HepG2 (cell line): ENCODE data around the gene CD53. TPM values are rescaled to one million over a fixed set of nuclear protein-coding genes. Genes with fewer than 3 reads are reported as not detected.

Source experiments
- ATAC-seq: fragments of 200-7000 bp; cut with Tn5 transposase; 3 replicates; pipeline ENCODE4 v1.9.1; 2020; ENCODE audit warnings: mild to moderate bottlenecking, moderate library complexity
- BruUV-seq: library from RNA; stranded (reverse); fragments of 400-500 nt; replicated peaks from 2 replicates; lab custom pipeline; 2021; lab: Mats Ljungman, UMichigan
- CTCF ChIA-PET: fragments of 300-600 bp; formaldehyde crosslinking; extraction: SDS; loops from one replicate; lab custom pipeline; 2021; ENCODE audit warnings: low total read pairs, inconsistent platforms, low intra/inter-chr PET ratio; lab: Yijun Ruan, JAX
- POLR2A ChIA-PET: fragments of 350-600 bp; sonication (Branson Sonifier 250); formaldehyde crosslinking; loops from one replicate; lab custom pipeline; 2020; ENCODE audit warnings: antibody characterized with exemption, inconsistent platforms; lab: Yijun Ruan, JAX
- DNase-seq: peaks from one replicate; pipeline ENCODE4 v3.0.0-alpha.2; 2015; ENCODE audit warnings: low spot score
- FAIRE-seq: peaks from 3 replicates; lab custom pipeline; 2011; peaks lifted over from hg19 to GRCh38; lab: Jason Lieb, UNC
- H2AFZ ChIP-seq: one replicate; pipeline ENCODE4 v1.6.1; 2011; ENCODE audit warnings: low read length, inconsistent platforms
- H3K27ac ChIP-seq: fragments of 300-600 bp; 3 replicates; pipeline ENCODE4 v1.8.0; 2011; ENCODE audit warnings: mixed run types, mild to moderate bottlenecking, mixed read lengths, low read length, inconsistent platforms; ENCODE audit not compliant: insufficient read depth; ENCODE audit errors: extremely low read length
- H3K27me3 ChIP-seq, 2 experiments: fragments of 200-600 bp in 1 of 2; 2 replicates in 1 of 2; 3 replicates in 1 of 2; pipeline versions ENCODE4 v1.6.0 to v1.8.0; 2011; ENCODE audit warnings: low read length in 2 of 2, mild to moderate bottlenecking in 2 of 2, moderate library complexity in 2 of 2, inconsistent platforms in 1 of 2; ENCODE audit not compliant: insufficient read depth in 2 of 2, control insufficient read depth in 1 of 2
- H3K36me3 ChIP-seq, 2 experiments: fragments of 200-600 bp in 1 of 2; replicated peaks in 1 of 2; 2 replicates in 1 of 2; 3 replicates in 1 of 2; pipeline versions ENCODE4 v1.5.1 to v1.8.0; 2011; ENCODE audit warnings: low read length in 2 of 2, inconsistent platforms in 1 of 2; ENCODE audit not compliant: insufficient read depth in 2 of 2, control insufficient read depth in 1 of 2
- H3K4me1 ChIP-seq: 2 replicates; pipeline ENCODE4 v1.5.1; 2012; ENCODE audit warnings: low read length, inconsistent platforms; ENCODE audit not compliant: insufficient read depth
- H3K4me2 ChIP-seq: 2 replicates; pipeline ENCODE4 v1.6.0; 2011; ENCODE audit warnings: low read depth, low read length, inconsistent platforms
- H3K4me3 ChIP-seq, 3 experiments: fragments of 200-600 bp in 1 of 3; sonication (generic), shearing (Covaris generic) in 1 of 3; replicated peaks in 1 of 3; 2 replicates each; pipeline ENCODE4 v1.5.1; 2011 to 2016; ENCODE audit warnings: low read length in 3 of 3, inconsistent platforms in 2 of 3, low read depth in 2 of 3, mild to moderate bottlenecking in 2 of 3, control low read depth in 1 of 3, mixed read lengths in 1 of 3; ENCODE audit not compliant: insufficient read depth in 1 of 3
- H3K79me2 ChIP-seq: one replicate; pipeline ENCODE4 v1.6.1; 2011; ENCODE audit warnings: low read length, inconsistent platforms; ENCODE audit not compliant: insufficient read depth
- H3K9ac ChIP-seq: 2 replicates; pipeline ENCODE4 v1.6.0; 2011; ENCODE audit warnings: mild to moderate bottlenecking, low read depth, low read length, inconsistent platforms; ENCODE audit not compliant: insufficient read depth
- H3K9me3 ChIP-seq: 2 replicates; pipeline ENCODE4 v1.5.1; 2012; ENCODE audit warnings: mild to moderate bottlenecking, low read length
- H4K20me1 ChIP-seq: 2 replicates; pipeline ENCODE4 v1.6.0; 2011; ENCODE audit warnings: inconsistent platforms, mild to moderate bottlenecking, low read length, moderate library complexity; ENCODE audit not compliant: insufficient read depth
- ATF1 ChIP-seq: IDR thresholded peaks from 2 replicates; pipeline ENCODE4 v1.6.1; 2016; ENCODE audit warnings: mild to moderate bottlenecking, control low read depth
- FOSL2 ChIP-seq: sonication (generic); formaldehyde crosslinking; IDR thresholded peaks from 2 replicates; pipeline ENCODE4 v1.4.0; 2020; ENCODE audit warnings: missing genetic modification reagents
- MATR3 ChIP-seq: sonication (generic); formaldehyde crosslinking; IDR thresholded peaks from 2 replicates; pipeline ENCODE4 v1.4.0; 2020; ENCODE audit warnings: missing genetic modification reagents
- MBNL3 ChIP-seq: fragments of 250-450 bp; sonication (Bioruptor Pico); conservative IDR thresholded peaks from 2 replicates; pipeline ENCODE4 v1.8.0; 2022; ENCODE audit warnings: mild to moderate bottlenecking, inconsistent platforms
- TRIM22 ChIP-seq: fragments of 450-650 bp; IDR thresholded peaks from 2 replicates; pipeline ENCODE4 v1.6.1; 2017
- ZBTB39 ChIP-seq: sonication (generic); formaldehyde crosslinking; IDR thresholded peaks from 2 replicates; pipeline ENCODE4 v1.5.0; 2020; ENCODE audit warnings: missing genetic modification reagents
- ZNF552 ChIP-seq: sonication (generic); formaldehyde crosslinking; IDR thresholded peaks from 2 replicates; pipeline ENCODE4 v1.9.0; 2022; ENCODE audit warnings: missing genetic modification reagents, mild to moderate bottlenecking, borderline replicate concordance
- ZNF619 ChIP-seq: sonication (generic); formaldehyde crosslinking; IDR thresholded peaks from 2 replicates; pipeline ENCODE4 v1.4.0; 2020; ENCODE audit warnings: mild to moderate bottlenecking, missing genetic modification reagents
- WGBS: methylation state at CpG from one replicate; pipeline ENCODE4 v1.1.6; 2017; ENCODE audit warnings: low lambda C conversion rate; 5-methylcytosine and 5-hydroxymethylcytosine counted together
- in situ Hi-C: cut with HindIII; loops from 2 replicates; pipeline ENCODE4 v1.10.0; 2017; ENCODE audit warnings: low pct_unique_long_range_greater_than_20kb; ENCODE audit not compliant: extremely low pct_ligation_motif_present
- intact Hi-C: fragments of 100-400 bp; cut with micrococcal nuclease; formaldehyde crosslinking; loops from one replicate; pipeline ENCODE4 v1.10.0; 2022; ENCODE audit not compliant: unreplicated experiment
- polyA plus RNA-seq, 8 experiments: library from polyadenylated mRNA; depleted of rRNA in 3 of 8; stranded (reverse) in 7 of 8; unstranded in 1 of 8; fragments of >200 nt; fragmentation: Illumina TruSeq in 4 of 8; extraction: Trizol in 4 of 8; gene quantifications; 2 replicates each; pipeline versions ENCODE4 v1.2.1 to v1.2.3, GENCODE V29; 2011 to 2016; ENCODE audit warnings: low read depth in 4 of 8, missing spikeins in 1 of 8, mixed read lengths in 1 of 8; ENCODE audit not compliant: insufficient read depth in 1 of 8
- total RNA-seq, 5 experiments: library from RNA; depleted of rRNA; stranded (reverse); fragments of >200 nt; fragmentation: Illumina TruSeq; extraction: Trizol; gene quantifications; 2 replicates each; pipeline ENCODE4 v1.2.3, GENCODE V29; 2016; ENCODE audit warnings: low read depth in 1 of 5
- TF ChIP-seq, protein P1 (sequence below): sonication (generic); formaldehyde crosslinking; IDR thresholded peaks from 2 replicates; pipeline ENCODE4 v1.4.0; 2020; ENCODE audit warnings: missing genetic modification reagents, low read depth, mild to moderate bottlenecking, borderline replicate concordance
- TF ChIP-seq, protein P2 (sequence below): sonication (generic); formaldehyde crosslinking; conservative IDR thresholded peaks from 2 replicates; pipeline ENCODE4 v1.8.0; 2022; ENCODE audit warnings: mild to moderate bottlenecking, moderate library complexity, missing genetic modification reagents

Gene CD53
- total and polyA plus RNA-seq, 2 of the 13 experiments (the other 11 are each of a cell fraction or from before 2014, with no cell fraction given), result not detected

DNA sequence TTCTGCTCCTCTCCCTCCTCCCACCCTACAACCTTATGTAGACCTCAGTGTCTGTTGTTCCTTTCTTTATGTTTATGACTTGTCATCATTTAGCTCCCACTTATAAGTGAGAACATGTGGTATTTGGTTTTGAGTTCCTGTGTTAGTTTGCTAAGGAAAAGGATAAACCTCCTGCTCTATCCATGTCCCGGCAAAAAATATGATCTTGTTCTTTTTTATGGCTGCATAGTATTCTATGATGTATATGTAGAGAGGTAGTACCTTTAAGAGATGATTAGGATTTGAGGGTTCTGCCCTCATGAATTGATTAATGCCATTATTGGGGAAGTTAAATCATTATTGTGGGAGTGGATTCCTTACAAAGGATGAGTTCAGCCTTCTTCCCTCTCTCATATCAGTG is 49.0 kb downstream of the CD53 start (continued):
- TF ChIP-seq ZBTB39 (CRISPR knock-in tag), result no peak
- TF ChIP-seq, protein P1, sequence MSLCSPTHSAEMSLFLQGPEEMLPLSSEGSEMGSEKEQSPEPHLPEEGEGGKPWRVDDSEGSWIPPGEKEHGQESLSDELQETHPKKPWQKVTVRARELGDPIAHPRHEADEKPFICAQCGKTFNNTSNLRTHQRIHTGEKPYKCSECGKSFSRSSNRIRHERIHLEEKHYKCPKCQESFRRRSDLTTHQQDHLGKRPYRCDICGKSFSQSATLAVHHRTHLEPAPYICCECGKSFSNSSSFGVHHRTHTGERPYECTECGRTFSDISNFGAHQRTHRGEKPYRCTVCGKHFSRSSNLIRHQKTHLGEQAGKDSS (CRISPR knock-in tag), result no peak
- TF ChIP-seq, protein P2, sequence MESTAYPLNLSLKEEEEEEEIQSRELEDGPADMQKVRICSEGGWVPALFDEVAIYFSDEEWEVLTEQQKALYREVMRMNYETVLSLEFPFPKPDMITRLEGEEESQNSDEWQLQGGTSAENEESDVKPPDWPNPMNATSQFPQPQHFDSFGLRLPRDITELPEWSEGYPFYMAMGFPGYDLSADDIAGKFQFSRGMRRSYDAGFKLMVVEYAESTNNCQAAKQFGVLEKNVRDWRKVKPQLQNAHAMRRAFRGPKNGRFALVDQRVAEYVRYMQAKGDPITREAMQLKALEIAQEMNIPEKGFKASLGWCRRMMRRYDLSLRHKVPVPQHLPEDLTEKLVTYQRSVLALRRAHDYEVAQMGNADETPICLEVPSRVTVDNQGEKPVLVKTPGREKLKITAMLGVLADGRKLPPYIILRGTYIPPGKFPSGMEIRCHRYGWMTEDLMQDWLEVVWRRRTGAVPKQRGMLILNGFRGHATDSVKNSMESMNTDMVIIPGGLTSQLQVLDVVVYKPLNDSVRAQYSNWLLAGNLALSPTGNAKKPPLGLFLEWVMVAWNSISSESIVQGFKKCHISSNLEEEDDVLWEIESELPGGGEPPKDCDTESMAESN (CRISPR knock-in tag), result no peak

DNA sequence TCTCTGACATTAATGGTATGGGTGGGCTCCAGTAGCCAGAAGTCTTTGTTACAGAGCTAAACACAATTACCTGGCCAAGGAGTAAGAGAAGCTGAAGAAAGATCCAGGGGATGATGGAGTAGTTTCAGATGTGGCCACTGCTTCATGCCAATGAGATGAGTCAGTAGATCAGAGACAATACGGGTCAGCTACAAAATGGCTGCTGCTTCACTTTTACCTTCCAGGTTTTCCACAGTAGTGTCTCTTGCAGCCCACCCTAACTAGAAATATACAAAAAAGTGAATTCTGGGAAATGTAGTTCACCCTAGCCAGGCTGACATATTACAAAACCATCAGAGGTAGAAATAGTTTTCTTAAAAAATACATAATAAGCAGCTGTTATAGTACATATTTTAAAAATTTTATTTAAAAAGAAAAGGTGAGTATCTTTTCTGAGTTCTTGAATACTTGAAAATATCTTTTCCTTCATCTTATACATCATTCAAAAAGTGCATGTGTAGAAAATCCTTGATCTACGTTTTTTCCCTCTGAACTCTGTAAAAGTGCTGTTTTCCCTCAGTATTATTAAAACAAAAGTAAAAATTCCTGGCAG is 54.6 kb downstream of the CD53 start:
- Histone ChIP-seq H3K27me3 (no peaks in the 10 kb centered on the region), H3K4me2 (no peak overlapping the region), H3K9ac (no peak overlapping the region), H3K4me1 (no peaks in the 10 kb centered on the region), H3K79me2 (no peaks in the 10 kb centered on the region), H2AFZ (no peak overlapping the region), H3K36me3 (no peaks in the 10 kb centered on the region), H3K27ac (no peak overlapping the region), H3K9me3 (no peaks in the 10 kb centered on the region), H4K20me1 (no peaks in the 10 kb centered on the region), H3K4me3 (no peak overlapping the region)
- 22% methylated on average over 2 of the region's 2 CpGs for WGBS
- CTCF ChIA-PET, result no interaction called here
- TF ChIP-seq FOSL2 (CRISPR knock-in tag) (0 out of 2 replicates have a peak, but pooled peaks have one; percentile 22), MATR3 (CRISPR knock-in tag) (no peak), TRIM22 (no peak), ZNF552 (CRISPR knock-in tag) (no peak), MBNL3 (CRISPR knock-in tag) (no peak), ZNF619 (CRISPR knock-in tag) (no peak), ATF1 (CRISPR knock-in tag) (no peak)
- intact Hi-C loops (no loop called here), in situ Hi-C loops (no loop called here)
- POLR2A ChIA-PET, result no interaction called here
- ATAC-seq (no peak), FAIRE-seq (no peak), DNase-seq (no peak)
- BruUV-seq, result no TSS peak
